Neuronal stem cell (in vitro differentiated cells): ENCODE data around the gene ZNF512B.
A peak's percentile ranks its signal among the peaks of the same experiment; 100 is the strongest.
"Not testable (repeated sequence)": the region's sequence is repeated elsewhere in the genome, so short reads cannot be mapped to it uniquely, and the experiment has no call there.

Experiments used
- DNase-seq: peaks from one replicate; pipeline ENCODE4 v3.0.0-alpha.2; 2013; ENCODE audit warnings: low spot score
- H2AFZ ChIP-seq: one replicate; pipeline ENCODE4 v1.6.1; 2013; ENCODE audit warnings: mild to moderate bottlenecking, low read length, inconsistent platforms
- H2AK5ac ChIP-seq: 2 replicates; pipeline ENCODE4 v1.6.1; 2013; ENCODE audit warnings: low read depth, mild to moderate bottlenecking, inconsistent platforms, low read length, moderate library complexity, mixed read lengths
- H2BK120ac ChIP-seq: 2 replicates; pipeline ENCODE4 v1.6.1; 2013; ENCODE audit warnings: low read depth, mild to moderate bottlenecking, inconsistent platforms, low read length, moderate library complexity, mixed read lengths
- H2BK12ac ChIP-seq: one replicate; pipeline ENCODE4 v1.6.1; 2013; ENCODE audit warnings: low read length, inconsistent platforms
- H2BK15ac ChIP-seq: 2 replicates; pipeline ENCODE4 v1.6.1; 2013; ENCODE audit warnings: mild to moderate bottlenecking, low read length, inconsistent platforms, mixed read lengths
- H2BK5ac ChIP-seq: one replicate; pipeline ENCODE4 v1.6.1; 2013; ENCODE audit warnings: inconsistent platforms, mild to moderate bottlenecking, low read length, moderate library complexity
- H3K14ac ChIP-seq: one replicate; pipeline ENCODE4 v1.6.1; 2013; ENCODE audit warnings: low read length, inconsistent platforms
- H3K18ac ChIP-seq: 2 replicates; pipeline ENCODE4 v1.6.1; 2013; ENCODE audit warnings: low read length, inconsistent platforms
- H3K23ac ChIP-seq: 2 replicates; pipeline ENCODE4 v1.6.1; 2013; ENCODE audit warnings: low read depth, mild to moderate bottlenecking, mixed read lengths, low read length, inconsistent platforms; ENCODE audit not compliant: poor library complexity
- H3K27ac ChIP-seq: replicated peaks from 3 replicates; pipeline ENCODE4 v1.5.1; 2013; ENCODE audit warnings: low read length, inconsistent platforms
- H3K27me3 ChIP-seq, 3 experiments: 2 replicates each; pipeline ENCODE4 v1.6.1; 2013; ENCODE audit warnings: low read length in 3 of 3, mild to moderate bottlenecking in 2 of 3, inconsistent platforms in 1 of 3, low read depth in 1 of 3, mixed read lengths in 1 of 3, moderate library complexity in 1 of 3; ENCODE audit not compliant: control insufficient read depth in 3 of 3, insufficient read depth in 3 of 3
- H3K36me3 ChIP-seq, 2 donors: replicated peaks in 1 of 2; 2 replicates each; pipeline ENCODE4 v1.6.1; 2013; ENCODE audit warnings: low read length in 2 of 2; ENCODE audit not compliant: control insufficient read depth in 2 of 2, insufficient read depth in 2 of 2
- H3K4ac ChIP-seq: 2 replicates; pipeline ENCODE4 v1.6.1; 2013; ENCODE audit warnings: inconsistent platforms, mild to moderate bottlenecking, low read length, moderate library complexity
- H3K4me1 ChIP-seq, 2 donors: 1 replicate in 1 of 2; 2 replicates in 1 of 2; pipeline ENCODE4 v1.6.1; 2013; ENCODE audit warnings: low read length in 2 of 2, low read depth in 1 of 2; ENCODE audit not compliant: control insufficient read depth in 2 of 2, insufficient read depth in 1 of 2
- H3K4me2 ChIP-seq: one replicate; pipeline ENCODE4 v1.6.1; 2013; ENCODE audit warnings: mild to moderate bottlenecking, low read length, inconsistent platforms; ENCODE audit not compliant: insufficient read depth, poor library complexity, severe bottlenecking
- H3K4me3 ChIP-seq, 2 donors: 2 replicates each; pipeline ENCODE4 v1.5.1; 2013; ENCODE audit warnings: low read length in 2 of 2, mild to moderate bottlenecking in 2 of 2, inconsistent platforms in 1 of 2, moderate library complexity in 1 of 2
- H3K79me1 ChIP-seq: one replicate; pipeline ENCODE4 v1.6.1; 2013; ENCODE audit warnings: low read depth, mild to moderate bottlenecking, inconsistent platforms, low read length, moderate library complexity
- H3K9ac ChIP-seq: one replicate; pipeline ENCODE4 v1.6.1; 2013; ENCODE audit warnings: mild to moderate bottlenecking, low read depth, low read length, inconsistent platforms; ENCODE audit not compliant: poor library complexity
- H3K9me3 ChIP-seq, 2 donors: replicated peaks in 1 of 2; 2 replicates each; pipeline versions ENCODE3 to v1.6.1; 2013; ENCODE audit warnings: low read length in 2 of 2, mild to moderate bottlenecking in 2 of 2, inconsistent platforms in 1 of 2, low read depth in 1 of 2, mixed read lengths in 1 of 2, moderate library complexity in 1 of 2; ENCODE audit not compliant: control insufficient read depth in 2 of 2, insufficient read depth in 1 of 2
- H4K8ac ChIP-seq: one replicate; pipeline ENCODE4 v1.6.1; 2013; ENCODE audit warnings: low read depth, mild to moderate bottlenecking, inconsistent platforms, low read length, moderate library complexity
- H4K91ac ChIP-seq: one replicate; pipeline ENCODE4 v1.6.1; 2013; ENCODE audit warnings: low read length, low read depth, mild to moderate bottlenecking, inconsistent platforms; ENCODE audit not compliant: poor library complexity
- WGBS, 2 donors: extraction: QIAGEN DNeasy Blood & Tissue Kit; methylation state at CpG; one replicate each; pipeline ENCODE4 v1.1.7; 2013; ENCODE audit warnings: missing lambda C conversion rate in 2 of 2, mixed read lengths in 1 of 2; ENCODE audit not compliant: insufficient read length in 2 of 2, insufficient replicate concordance in 1 of 2; ENCODE audit errors: extremely low coverage in 2 of 2; 5-methylcytosine and 5-hydroxymethylcytosine counted together

Gene ZNF512B

GRCh38 chr20:63960654-63961621 is 8.8 kb downstream of the ZNF512B start:
- not testable (repeated sequence) for H3K18ac ChIP-seq, H3K4me3 ChIP-seq, H3K27ac ChIP-seq, H2BK120ac ChIP-seq, H3K27me3 ChIP-seq, H2BK5ac ChIP-seq, H3K9ac ChIP-seq, H3K9me3 ChIP-seq, H2BK15ac ChIP-seq, H3K4me2 ChIP-seq, H4K91ac ChIP-seq, H3K79me1 ChIP-seq, H3K14ac ChIP-seq, DNase-seq, H2AK5ac ChIP-seq, H2BK12ac ChIP-seq, H4K8ac ChIP-seq, H3K4ac ChIP-seq, H2AFZ ChIP-seq
- no CpG with 5 or more reads among the region's 15 CpGs for WGBS, 2 donors
- Histone ChIP-seq H3K23ac (peak overlapping the region; percentile 12), H3K36me3 (peaks cover 39 to 61% of the 10 kb centered on the region in 2 donors), H3K4me1 (peaks cover 16 to 18% of the 10 kb centered on the region in 2 donors)

GRCh38 chr20:63959699-63960075 is 10.0 kb downstream of the ZNF512B start:
- Histone ChIP-seq H3K4me3 (no peak overlapping the region), H2BK15ac (no peak overlapping the region), H2BK5ac (no peak overlapping the region), H3K4me2 (no peak overlapping the region), H2BK12ac (no peak overlapping the region), H3K9ac (no peak overlapping the region), H3K4me1 (peaks cover 18 to 21% of the 10 kb centered on the region in 2 donors), H2BK120ac (no peak overlapping the region), H3K36me3 (peaks cover 39 to 61% of the 10 kb centered on the region in 2 donors), H2AK5ac (no peak overlapping the region), H2AFZ (no peak overlapping the region), H3K27me3 (no peaks in the 10 kb centered on the region), H3K79me1 (peaks cover 16% of the 10 kb centered on the region), H4K8ac (no peak overlapping the region), H3K4ac (no peak overlapping the region), H3K27ac (no peak overlapping the region), H4K91ac (no peak overlapping the region), H3K14ac (peak overlapping the region; percentile 82), H3K23ac (peak overlapping the region; percentile 43), H3K9me3 (peaks cover 0 to 9% of the 10 kb centered on the region in 2 donors), H3K18ac (no peak overlapping the region)
- no peak for DNase-seq
- WGBS, 2 donors = no CpG with 5 or more reads among the region's 17 CpGs

GRCh38 chr20:63958964-63959698 is 10.6 kb downstream of the ZNF512B start:
- H2BK120ac ChIP-seq = no peak overlapping the region
- peak overlapping the region; percentile 43 for H3K23ac ChIP-seq
- no peak overlapping the region for H4K91ac ChIP-seq
- H3K14ac ChIP-seq = peak overlapping the region; percentile 82
- H3K27me3 ChIP-seq = no peaks in the 10 kb centered on the region
- H3K4me1 ChIP-seq = peaks cover 23 to 24% of the 10 kb centered on the region in 2 donors
- H3K9me3 ChIP-seq = peaks cover 0 to 6% of the 10 kb centered on the region in 2 donors
- H3K36me3 ChIP-seq = peaks cover 36 to 62% of the 10 kb centered on the region in 2 donors
- H3K9ac ChIP-seq = peak overlapping the region; percentile 60
- WGBS, 2 donors = no CpG with 5 or more reads among the region's 10 CpGs
- no peak overlapping the region for H2AK5ac ChIP-seq
- no peak overlapping the region for H4K8ac ChIP-seq
- H3K4ac ChIP-seq = no peak overlapping the region
- no peak overlapping the region for H3K4me2 ChIP-seq
- H2BK15ac ChIP-seq = no peak overlapping the region
- H2BK5ac ChIP-seq = no peak overlapping the region
- no peak overlapping the region for H2BK12ac ChIP-seq
- H3K27ac ChIP-seq = peak overlapping the region; percentile 51
- H2AFZ ChIP-seq = no peak overlapping the region
- DNase-seq = no peak
- peaks cover 21% of the 10 kb centered on the region for H3K79me1 ChIP-seq
- no peak overlapping the region for H3K4me3 ChIP-seq
- H3K18ac ChIP-seq = no peak overlapping the region

- peak overlapping the region; percentile 62 for H2BK5ac ChIP-seq
- no peak overlapping the region for H2BK15ac ChIP-seq
- H3K18ac ChIP-seq = peak overlapping the region; percentile 64
- no peak overlapping the region for H3K4ac ChIP-seq
- H3K4me2 ChIP-seq = no peak overlapping the region
- H2BK120ac ChIP-seq = no peak overlapping the region
- no peak for DNase-seq
- no peak overlapping the region for H3K9ac ChIP-seq
- peaks cover 27% of the 10 kb centered on the region for H3K79me1 ChIP-seq
- H4K8ac ChIP-seq = no peak overlapping the region
- H3K4me3 ChIP-seq = no peak overlapping the region
- H3K36me3 ChIP-seq = peaks cover 30 to 56% of the 10 kb centered on the region in 2 donors
- no peak overlapping the region for H2BK12ac ChIP-seq
- H3K27ac ChIP-seq = peak overlapping the region; percentile 51
- no CpG with 5 or more reads among the region's 4 CpGs for WGBS, 2 donors
- H3K4me1 ChIP-seq = peaks cover 24 to 27% of the 10 kb centered on the region in 2 donors
- no peaks in the 10 kb centered on the region for H3K9me3 ChIP-seq
- no peak overlapping the region for H3K14ac ChIP-seq
- no peak overlapping the region for H2AFZ ChIP-seq
- no peak overlapping the region for H4K91ac ChIP-seq
- H3K27me3 ChIP-seq = no peaks in the 10 kb centered on the region
- no peak overlapping the region for H2AK5ac ChIP-seq
- no peak overlapping the region for H3K23ac ChIP-seq
Observed at GRCh38 chr20:63958471-63958870, 11.3 kb downstream of the ZNF512B start.
